Measurements from ENCODE around the gene DNAH1. TPM values are rescaled to one million over a fixed set of nuclear protein-coding genes. Genes with fewer than 3 reads are reported as not detected.

The DNAH1 gene
- total and polyA plus RNA-seq, 2 of the 13 experiments (the other 11 are each of a cell fraction or from before 2014, with no cell fraction given): 0.64 to 3.5 TPM

DNA sequence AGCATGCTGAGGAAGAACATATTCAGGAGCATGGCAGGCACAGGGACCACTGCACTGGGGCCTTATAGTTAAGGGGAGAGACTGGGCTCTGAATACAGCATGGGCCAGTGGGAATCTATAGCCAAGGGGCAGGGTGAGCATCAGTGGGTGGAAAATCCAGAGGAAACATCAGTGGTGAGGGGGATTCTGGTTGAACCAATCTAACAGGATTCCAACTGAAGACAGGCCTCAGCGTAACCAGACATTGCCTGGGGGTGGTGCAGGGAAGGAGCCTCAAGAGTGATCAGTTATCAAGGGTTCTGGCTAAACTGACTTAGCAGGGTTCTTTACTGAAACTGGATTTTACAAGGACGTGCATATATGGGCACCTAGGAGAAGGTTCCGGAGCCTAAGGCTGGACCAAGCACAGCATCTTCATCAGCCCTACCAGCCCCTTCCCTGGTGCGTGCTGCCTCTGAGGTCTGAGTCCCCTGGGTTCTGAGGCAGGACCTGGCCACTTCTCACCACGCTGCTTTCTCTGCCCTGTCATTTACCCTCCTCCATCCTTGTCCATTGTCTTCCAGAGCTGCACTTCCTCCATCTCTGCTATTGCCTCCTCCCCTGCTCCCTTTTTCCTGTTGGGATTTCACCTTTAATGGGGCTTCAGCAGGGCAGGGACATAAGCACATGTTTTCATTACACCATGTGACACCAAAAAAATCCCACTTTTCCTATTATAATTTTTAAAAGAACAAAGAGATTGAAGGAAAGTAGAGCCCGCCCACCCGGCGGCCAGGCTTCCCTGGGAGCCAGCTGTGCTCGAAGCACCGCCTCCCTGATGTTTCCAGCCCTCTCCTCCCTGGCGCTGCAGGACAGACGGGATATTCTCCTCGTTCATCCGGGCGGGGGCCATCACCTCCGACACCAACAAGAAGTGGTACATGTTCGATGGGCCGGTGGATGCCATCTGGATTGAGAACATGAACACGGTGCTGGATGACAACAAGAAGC is 52.1 kb downstream of the DNAH1 start:
- H2AFZ ChIP-seq (ENCODE audit: low read length): no peak overlapping the region
- ATAC-seq (no peak), FAIRE-seq (no peak), DNase-seq (ENCODE audit: low spot score) (no peak)
- no peaks in the 10 kb centered on the region for H4K20me1 ChIP-seq (ENCODE audit: insufficient read depth, low read length)
- WGBS (ENCODE audit: low lambda C conversion rate): 82% methylated on average over 8 of the region's 19 CpGs
- no peaks in the 10 kb centered on the region for H3K9me3 ChIP-seq (ENCODE audit: low read length)
- CTCF ChIA-PET (ENCODE audit: low intra/inter-chr PET ratio, low total read pairs): no interaction called here
- TF ChIP-seq ISL2 (CRISPR knock-in tag; IDR thresholded peaks at IDR 0.05): no peak
- TF ChIP-seq ZNF430 (CRISPR knock-in tag; IDR thresholded peaks at IDR 0.05): no peak
- TF ChIP-seq, protein P1, sequence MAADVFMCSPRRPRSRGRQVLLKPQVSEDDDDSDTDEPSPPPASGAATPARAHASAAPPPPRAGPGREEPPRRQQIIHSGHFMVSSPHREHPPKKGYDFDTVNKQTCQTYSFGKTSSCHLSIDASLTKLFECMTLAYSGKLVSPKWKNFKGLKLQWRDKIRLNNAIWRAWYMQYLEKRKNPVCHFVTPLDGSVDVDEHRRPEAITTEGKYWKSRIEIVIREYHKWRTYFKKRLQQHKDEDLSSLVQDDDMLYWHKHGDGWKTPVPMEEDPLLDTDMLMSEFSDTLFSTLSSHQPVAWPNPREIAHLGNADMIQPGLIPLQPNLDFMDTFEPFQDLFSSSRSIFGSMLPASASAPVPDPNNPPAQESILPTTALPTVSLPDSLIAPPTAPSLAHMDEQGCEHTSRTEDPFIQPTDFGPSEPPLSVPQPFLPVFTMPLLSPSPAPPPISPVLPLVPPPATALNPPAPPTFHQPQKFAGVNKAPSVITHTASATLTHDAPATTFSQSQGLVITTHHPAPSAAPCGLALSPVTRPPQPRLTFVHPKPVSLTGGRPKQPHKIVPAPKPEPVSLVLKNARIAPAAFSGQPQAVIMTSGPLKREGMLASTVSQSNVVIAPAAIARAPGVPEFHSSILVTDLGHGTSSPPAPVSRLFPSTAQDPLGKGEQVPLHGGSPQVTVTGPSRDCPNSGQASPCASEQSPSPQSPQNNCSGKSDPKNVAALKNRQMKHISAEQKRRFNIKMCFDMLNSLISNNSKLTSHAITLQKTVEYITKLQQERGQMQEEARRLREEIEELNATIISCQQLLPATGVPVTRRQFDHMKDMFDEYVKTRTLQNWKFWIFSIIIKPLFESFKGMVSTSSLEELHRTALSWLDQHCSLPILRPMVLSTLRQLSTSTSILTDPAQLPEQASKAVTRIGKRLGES (CRISPR knock-in tag; IDR thresholded peaks at IDR 0.05; ENCODE audit: borderline replicate concordance): no peak
- no peak for TF ChIP-seq ZNF841 (CRISPR knock-in tag; IDR thresholded peaks at IDR 0.05; ENCODE audit: borderline replicate concordance)
- TF ChIP-seq KDM1A (CRISPR knock-in tag; IDR thresholded peaks at IDR 0.05): no peak
- no peak for TF ChIP-seq NBN (conservative IDR thresholded peaks at IDR 0.05)
- TF ChIP-seq, protein P2, sequence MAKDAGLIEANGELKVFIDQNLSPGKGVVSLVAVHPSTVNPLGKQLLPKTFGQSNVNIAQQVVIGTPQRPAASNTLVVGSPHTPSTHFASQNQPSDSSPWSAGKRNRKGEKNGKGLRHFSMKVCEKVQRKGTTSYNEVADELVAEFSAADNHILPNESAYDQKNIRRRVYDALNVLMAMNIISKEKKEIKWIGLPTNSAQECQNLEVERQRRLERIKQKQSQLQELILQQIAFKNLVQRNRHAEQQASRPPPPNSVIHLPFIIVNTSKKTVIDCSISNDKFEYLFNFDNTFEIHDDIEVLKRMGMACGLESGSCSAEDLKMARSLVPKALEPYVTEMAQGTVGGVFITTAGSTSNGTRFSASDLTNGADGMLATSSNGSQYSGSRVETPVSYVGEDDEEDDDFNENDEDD (CRISPR knock-in tag; IDR thresholded peaks at IDR 0.05; ENCODE audit: borderline replicate concordance): no peak
- TF ChIP-seq ZFP41 (CRISPR knock-in tag; IDR thresholded peaks at IDR 0.05; ENCODE audit: borderline replicate concordance): no peak
- TF ChIP-seq, protein P3, sequence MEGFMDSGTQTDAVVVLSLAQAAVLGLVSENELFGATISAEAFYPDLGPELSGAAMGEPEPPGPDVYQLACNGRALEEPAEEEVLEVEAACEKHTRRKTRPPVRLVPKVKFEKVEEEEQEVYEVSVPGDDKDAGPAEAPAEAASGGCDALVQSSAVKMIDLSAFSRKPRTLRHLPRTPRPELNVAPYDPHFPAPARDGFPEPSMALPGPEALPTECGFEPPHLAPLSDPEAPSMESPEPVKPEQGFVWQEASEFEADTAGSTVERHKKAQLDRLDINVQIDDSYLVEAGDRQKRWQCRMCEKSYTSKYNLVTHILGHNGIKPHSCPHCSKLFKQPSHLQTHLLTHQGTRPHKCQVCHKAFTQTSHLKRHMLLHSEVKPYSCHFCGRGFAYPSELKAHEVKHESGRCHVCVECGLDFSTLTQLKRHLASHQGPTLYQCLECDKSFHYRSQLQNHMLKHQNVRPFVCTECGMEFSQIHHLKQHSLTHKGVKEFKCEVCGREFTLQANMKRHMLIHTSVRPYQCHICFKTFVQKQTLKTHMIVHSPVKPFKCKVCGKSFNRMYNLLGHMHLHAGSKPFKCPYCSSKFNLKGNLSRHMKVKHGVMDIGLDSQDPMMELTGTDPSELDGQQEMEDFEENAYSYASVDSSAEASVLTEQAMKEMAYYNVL (CRISPR knock-in tag; IDR thresholded peaks at IDR 0.05; ENCODE audit: borderline replicate concordance): no peak
- TF ChIP-seq DNMT3B (CRISPR knock-in tag; conservative IDR thresholded peaks at IDR 0.05): no peak
- TF ChIP-seq GATAD2A (CRISPR knock-in tag; IDR thresholded peaks at IDR 0.05): no peak
- no peak for TF ChIP-seq KLF16 (CRISPR knock-in tag; IDR thresholded peaks at IDR 0.05)
- no peak for TF ChIP-seq HOXA7 (CRISPR knock-in tag; IDR thresholded peaks at IDR 0.05)
- no peak for TF ChIP-seq FOXC1 (CRISPR knock-in tag; IDR thresholded peaks at IDR 0.05; ENCODE audit: borderline replicate concordance)
- no peak for TF ChIP-seq MTF2 (CRISPR knock-in tag; IDR thresholded peaks at IDR 0.05; ENCODE audit: borderline replicate concordance)
- H3K79me2 ChIP-seq (ENCODE audit: insufficient read depth, low read length): no peaks in the 10 kb centered on the region
- H3K9ac ChIP-seq (ENCODE audit: insufficient read depth, low read depth, low read length): no peak overlapping the region
- POLR2A ChIA-PET: no interaction called here
- no peaks in the 10 kb centered on the region for H3K4me1 ChIP-seq (ENCODE audit: insufficient read depth, low read length)
- no peak overlapping the region for H3K4me2 ChIP-seq (ENCODE audit: low read depth, low read length)
- intact Hi-C loops (cut with micrococcal nuclease; ENCODE audit: unreplicated experiment) (no loop called here), in situ Hi-C loops (cut with HindIII; ENCODE audit: extremely low pct_ligation_motif_present, low pct_unique_long_range_greater_than_20kb) (no loop called here)
- no peak overlapping the region for H3K27ac ChIP-seq (ENCODE audit: extremely low read length, insufficient read depth, low read length)
- no peaks in the 10 kb centered on the region; a peak in 2 of 5 replicates for H3K27me3 ChIP-seq (ENCODE audit: control insufficient read depth in 1 of 2, insufficient read depth in 2 of 2, low read length in 2 of 2)
- no peaks in the 10 kb centered on the region for H3K36me3 ChIP-seq (replicated peaks in 1 of 2; ENCODE audit: control insufficient read depth in 1 of 2, insufficient read depth in 2 of 2, low read length in 2 of 2)
- no TSS peak for BruUV-seq (replicated peaks)
- no peak overlapping the region for H3K4me3 ChIP-seq (replicated peaks in 1 of 3; ENCODE audit: insufficient read depth in 1 of 3, low read depth in 2 of 3, low read length in 3 of 3)
